Upper lobe of left lung (tissue), 4 donors: ENCODE measurements around the gene TRAF2.

Source experiments
- EP300 ChIP-seq, 4 donors: sonication (generic); formaldehyde crosslinking; IDR thresholded peaks; one replicate each; pipeline ENCODE4 v1.5.1; 2017; ENCODE audit warnings: antibody characterized with exemption in 4 of 4, control low read depth in 2 of 4
- TF ChIP-seq, protein P1 (sequence below), 6 experiments: fragments of 450-650 bp in 4 of 6; fragments of 200-600 bp in 2 of 6; sonication (generic) in 2 of 6; IDR thresholded peaks; one replicate each; pipeline ENCODE4 v1.5.1; 2016 to 2019; ENCODE audit warnings: antibody characterized with exemption in 6 of 6

DNA sequence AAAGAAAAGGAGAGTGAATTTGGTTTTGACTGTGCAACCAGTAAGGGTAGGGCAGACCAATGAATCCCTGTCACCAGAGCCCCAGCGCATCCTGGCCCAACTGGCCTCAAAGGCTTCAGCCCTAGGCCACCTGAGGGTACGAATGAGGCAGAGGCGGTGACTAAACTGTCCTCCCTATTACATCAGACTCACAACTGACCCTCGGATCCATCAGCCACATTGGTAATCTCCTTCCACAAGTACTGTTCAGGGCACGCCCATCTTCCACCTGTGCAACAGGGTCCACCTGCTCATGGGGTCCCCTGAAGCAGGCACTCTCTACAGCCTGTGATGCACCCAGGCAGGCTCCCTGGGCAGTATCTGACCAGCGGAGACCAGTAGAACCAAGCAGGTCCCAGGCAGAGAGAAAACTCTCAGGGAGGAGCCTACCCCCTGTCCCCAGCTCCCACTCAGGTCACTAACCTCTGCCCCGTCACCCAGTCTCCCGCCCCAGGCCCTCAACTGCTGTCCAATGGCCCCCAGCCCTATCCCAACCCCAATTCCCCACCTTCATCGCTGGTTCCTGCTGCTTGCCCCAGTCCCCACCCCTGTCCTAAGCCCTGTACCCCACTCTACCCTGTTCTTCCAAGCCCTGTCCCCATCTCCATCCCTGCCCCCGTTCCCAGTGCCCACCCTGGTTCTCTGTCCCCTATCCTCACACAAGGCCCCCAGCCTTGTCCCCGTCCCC is 21.1 kb upstream of the TRAF2 start:
- TF ChIP-seq, protein P1, sequence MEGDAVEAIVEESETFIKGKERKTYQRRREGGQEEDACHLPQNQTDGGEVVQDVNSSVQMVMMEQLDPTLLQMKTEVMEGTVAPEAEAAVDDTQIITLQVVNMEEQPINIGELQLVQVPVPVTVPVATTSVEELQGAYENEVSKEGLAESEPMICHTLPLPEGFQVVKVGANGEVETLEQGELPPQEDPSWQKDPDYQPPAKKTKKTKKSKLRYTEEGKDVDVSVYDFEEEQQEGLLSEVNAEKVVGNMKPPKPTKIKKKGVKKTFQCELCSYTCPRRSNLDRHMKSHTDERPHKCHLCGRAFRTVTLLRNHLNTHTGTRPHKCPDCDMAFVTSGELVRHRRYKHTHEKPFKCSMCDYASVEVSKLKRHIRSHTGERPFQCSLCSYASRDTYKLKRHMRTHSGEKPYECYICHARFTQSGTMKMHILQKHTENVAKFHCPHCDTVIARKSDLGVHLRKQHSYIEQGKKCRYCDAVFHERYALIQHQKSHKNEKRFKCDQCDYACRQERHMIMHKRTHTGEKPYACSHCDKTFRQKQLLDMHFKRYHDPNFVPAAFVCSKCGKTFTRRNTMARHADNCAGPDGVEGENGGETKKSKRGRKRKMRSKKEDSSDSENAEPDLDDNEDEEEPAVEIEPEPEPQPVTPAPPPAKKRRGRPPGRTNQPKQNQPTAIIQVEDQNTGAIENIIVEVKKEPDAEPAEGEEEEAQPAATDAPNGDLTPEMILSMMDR (IDR thresholded peaks at IDR 0.05), result no peak
- no peak for TF ChIP-seq EP300 (IDR thresholded peaks at IDR 0.05)
